Hematopoietic multipotent progenitor cell (in vitro differentiated cells): Measurements from ENCODE around the gene EXOSC6. TPM values are rescaled to one million over a fixed set of nuclear protein-coding genes. Genes with fewer than 3 reads are reported as not detected.
A peak's percentile ranks its signal among the peaks of the same experiment; 100 is the strongest.
"Not testable (repeated sequence)": the region's sequence is repeated elsewhere in the genome, so short reads cannot be mapped to it uniquely, and the experiment has no call there.

Experiments
- DNase-seq, 3 donors: peaks; one replicate each; pipeline ENCODE4 v3.0.0-alpha.2; 2011 to 2015; ENCODE audit warnings: low read depth in 2 of 3, low spot score in 2 of 3
- small RNA-seq: library from RNA; depleted of rRNA; stranded (forward); fragments of <200 nt; gene quantifications from one replicate; pipeline ENCODE3, GENCODE V24; 2012
- total RNA-seq: library from RNA; depleted of rRNA; stranded (reverse); fragments of >200 nt; gene quantifications from one replicate; pipeline ENCODE4 v1.2.3, GENCODE V29; 2012

The EXOSC6 gene
- total RNA-seq, 1 donor, result 24.5 TPM

GRCh38 chr16:70203508-70203907 is 48.2 kb downstream of the EXOSC6 start:
- DNase-seq, result not testable (repeated sequence)

GRCh38 chr16:70200063-70200462 is 51.7 kb downstream of the EXOSC6 start:
- DNase-seq, result not testable (repeated sequence)

- DNase-seq, result not testable (repeated sequence)
These were observed 52.6 kb downstream of the EXOSC6 start for GRCh38 chr16:70199170-70199569.

GRCh38 chr16:70198666-70199065 is 53.1 kb downstream of the EXOSC6 start:
- not testable (repeated sequence) for DNase-seq

GRCh38 chr16:70198230-70198629 is 53.5 kb downstream of the EXOSC6 start:
- not testable (repeated sequence) for DNase-seq

GRCh38 chr16:70197611-70198010 is 54.1 kb downstream of the EXOSC6 start:
- DNase-seq, result peak in 2 of 3 donors; percentile 37 to 71

Small RNA genes within 50 kb of the gene (small RNA-seq; reads per million reads assigned to genes)
- not detected for gene AC009060.2
- gene RN7SL279P, result not detected

Other genes with a start within 250 kb of the EXOSC6 start
- 30.4 TPM for gene PDPR, start 137.6 kb downstream of the EXOSC6 start, total RNA-seq
- under 0.01 TPM for gene CLEC18C, start 78.2 kb downstream of the EXOSC6 start, total RNA-seq
- 39.3 TPM for gene AARS1, start 37.6 kb upstream of the EXOSC6 start, total RNA-seq
- gene DDX19B, start 47.2 kb upstream of the EXOSC6 start, total RNA-seq, result 27.5 TPM
- gene DDX19A, start 95.0 kb upstream of the EXOSC6 start, total RNA-seq, result 31.5 TPM
- 49.0 TPM for gene ST3GAL2, start 187.2 kb upstream of the EXOSC6 start, total RNA-seq
- 11.6 TPM for gene FCSK, start 202.7 kb upstream of the EXOSC6 start, total RNA-seq